ENCODE data around the gene TLE2. TPM values are rescaled to one million over a fixed set of nuclear protein-coding genes. Genes with fewer than 3 reads are reported as not detected.

The TLE2 gene
- total RNA-seq, 1 donor from 2014 or later, result 23.3 TPM

- no peak for TF ChIP-seq CTCF (IDR thresholded peaks at IDR 0.05; ENCODE audit: insufficient read depth, low read length, poor library complexity, severe bottlenecking)
Observed at GRCh38 chr19:3010871-3011270, 18.2 kb downstream of the TLE2 start.

GRCh38 chr19:3008994-3009393 is 20.1 kb downstream of the TLE2 start:
- no peaks in the 10 kb centered on the region for H3K36me3 ChIP-seq (ENCODE audit: control insufficient read depth, insufficient read depth, low read length)
- TF ChIP-seq CTCF (IDR thresholded peaks at IDR 0.05; ENCODE audit: insufficient read depth, low read length, poor library complexity, severe bottlenecking), result no peak
- no peak overlapping the region for H3K4me3 ChIP-seq (ENCODE audit: low read depth, low read length)
- H3K27me3 ChIP-seq (ENCODE audit: control insufficient read depth, insufficient read depth, low read length), result peaks cover 20% of the 10 kb centered on the region
- no peak for DNase-seq (ENCODE audit: low read depth)

More at GRCh38 chr19:3010871-3011270, 18.2 kb downstream of the TLE2 start:
- no peak overlapping the region for H3K4me3 ChIP-seq (ENCODE audit: low read depth, low read length)
- peaks cover 8% of the 10 kb centered on the region for H3K27me3 ChIP-seq (ENCODE audit: control insufficient read depth, insufficient read depth, low read length)
- DNase-seq (ENCODE audit: low read depth), result no peak
- no peaks in the 10 kb centered on the region for H3K36me3 ChIP-seq (ENCODE audit: control insufficient read depth, insufficient read depth, low read length)

GRCh38 chr19:3007975-3008374 is 21.1 kb downstream of the TLE2 start:
- DNase-seq (ENCODE audit: low read depth), result no peak
- no peak for TF ChIP-seq CTCF (IDR thresholded peaks at IDR 0.05; ENCODE audit: insufficient read depth, low read length, poor library complexity, severe bottlenecking)
- Histone ChIP-seq H3K4me3 (ENCODE audit: low read depth, low read length) (no peak overlapping the region), H3K27me3 (ENCODE audit: control insufficient read depth, insufficient read depth, low read length) (peaks cover 20% of the 10 kb centered on the region), H3K36me3 (ENCODE audit: control insufficient read depth, insufficient read depth, low read length) (no peaks in the 10 kb centered on the region)

- H3K36me3 ChIP-seq (ENCODE audit: control insufficient read depth, insufficient read depth, low read length), result no peaks in the 10 kb centered on the region
- no peak for DNase-seq (ENCODE audit: low read depth)
- H3K27me3 ChIP-seq (ENCODE audit: control insufficient read depth, insufficient read depth, low read length), result peaks cover 17% of the 10 kb centered on the region
- no peak overlapping the region for H3K4me3 ChIP-seq (ENCODE audit: low read depth, low read length)
- no peak for TF ChIP-seq CTCF (IDR thresholded peaks at IDR 0.05; ENCODE audit: insufficient read depth, low read length, poor library complexity, severe bottlenecking)
Observed at GRCh38 chr19:3006075-3006767, 22.9 kb downstream of the TLE2 start.

- Histone ChIP-seq H3K27me3 (ENCODE audit: control insufficient read depth, insufficient read depth, low read length) (peaks cover 17% of the 10 kb centered on the region), H3K36me3 (ENCODE audit: control insufficient read depth, insufficient read depth, low read length) (no peaks in the 10 kb centered on the region), H3K4me3 (ENCODE audit: low read depth, low read length) (no peak overlapping the region)
- DNase-seq (ENCODE audit: low read depth), result no peak
- TF ChIP-seq CTCF (IDR thresholded peaks at IDR 0.05; ENCODE audit: insufficient read depth, low read length, poor library complexity, severe bottlenecking), result no peak
Observed at GRCh38 chr19:3005345-3005744, 23.7 kb downstream of the TLE2 start.

GRCh38 chr19:3004522-3004921 is 24.6 kb downstream of the TLE2 start:
- no peak for DNase-seq (ENCODE audit: low read depth)
- Histone ChIP-seq H3K27me3 (ENCODE audit: control insufficient read depth, insufficient read depth, low read length) (peaks cover 17% of the 10 kb centered on the region), H3K36me3 (ENCODE audit: control insufficient read depth, insufficient read depth, low read length) (no peaks in the 10 kb centered on the region), H3K4me3 (ENCODE audit: low read depth, low read length) (no peak overlapping the region)
- TF ChIP-seq CTCF (IDR thresholded peaks at IDR 0.05; ENCODE audit: insufficient read depth, low read length, poor library complexity, severe bottlenecking), result no peak

All from kidney epithelial cell (primary cell).